Measurements from ENCODE around the gene MARK4. TPM values are rescaled to one million over a fixed set of nuclear protein-coding genes. Genes with fewer than 3 reads are reported as not detected.
A peak's percentile ranks its signal among the peaks of the same experiment; 100 is the strongest.
"Not testable (repeated sequence)": the region's sequence is repeated elsewhere in the genome, so short reads cannot be mapped to it uniquely, and the experiment has no call there.

MARK4 gene
- total RNA-seq, 1 experiment from 2014 or later = 7.7 TPM

DNA sequence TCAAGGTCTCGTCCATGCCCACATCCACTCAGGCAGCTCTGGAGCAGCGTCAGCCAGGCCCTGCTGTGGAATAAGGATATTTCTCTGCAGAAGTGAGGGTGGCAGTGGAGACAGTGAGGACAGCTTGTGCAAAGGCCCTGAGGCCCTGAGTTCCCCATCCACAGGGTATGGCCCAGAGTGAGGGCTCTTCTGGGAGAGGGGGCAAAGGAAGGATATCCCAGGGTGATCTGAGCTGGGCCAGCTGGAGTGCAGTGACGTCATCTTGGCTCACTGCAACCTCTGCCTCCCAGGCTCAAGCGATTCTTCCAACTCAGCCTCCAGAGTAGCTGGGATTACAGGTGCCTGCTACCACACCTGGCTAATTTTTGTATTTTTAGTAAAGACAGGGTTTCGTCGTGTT, 11.5 kb downstream of the MARK4 start:
- DNase-seq (ENCODE audit: low read depth, low spot score) = no peak
- in situ Hi-C loops (cut with HindIII; ENCODE audit: low pct_unique_long_range_greater_than_20kb, low sequenced_read_pairs) = no loop called here

DNA sequence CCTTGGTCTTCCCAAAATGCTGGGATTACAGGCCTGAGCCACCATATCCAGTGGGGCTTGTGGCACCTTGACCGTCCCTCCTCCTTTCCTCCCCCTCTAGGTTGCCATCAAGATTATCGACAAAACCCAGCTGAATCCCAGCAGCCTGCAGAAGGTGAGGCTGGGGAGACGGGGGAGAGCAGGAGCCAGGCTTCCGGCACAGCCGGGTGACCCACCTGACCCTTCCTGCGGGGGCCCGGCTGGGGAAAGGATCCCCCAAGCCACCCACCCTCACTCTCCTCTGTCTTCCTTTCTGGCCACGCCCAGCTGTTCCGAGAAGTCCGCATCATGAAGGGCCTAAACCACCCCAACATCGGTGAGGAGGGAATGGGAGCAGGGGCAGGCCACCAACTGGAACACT, 11.9 kb downstream of the MARK4 start:
- DNase-seq (ENCODE audit: low read depth, low spot score) = no peak
- in situ Hi-C loops (cut with HindIII; ENCODE audit: low pct_unique_long_range_greater_than_20kb, low sequenced_read_pairs) = no loop called here

DNA sequence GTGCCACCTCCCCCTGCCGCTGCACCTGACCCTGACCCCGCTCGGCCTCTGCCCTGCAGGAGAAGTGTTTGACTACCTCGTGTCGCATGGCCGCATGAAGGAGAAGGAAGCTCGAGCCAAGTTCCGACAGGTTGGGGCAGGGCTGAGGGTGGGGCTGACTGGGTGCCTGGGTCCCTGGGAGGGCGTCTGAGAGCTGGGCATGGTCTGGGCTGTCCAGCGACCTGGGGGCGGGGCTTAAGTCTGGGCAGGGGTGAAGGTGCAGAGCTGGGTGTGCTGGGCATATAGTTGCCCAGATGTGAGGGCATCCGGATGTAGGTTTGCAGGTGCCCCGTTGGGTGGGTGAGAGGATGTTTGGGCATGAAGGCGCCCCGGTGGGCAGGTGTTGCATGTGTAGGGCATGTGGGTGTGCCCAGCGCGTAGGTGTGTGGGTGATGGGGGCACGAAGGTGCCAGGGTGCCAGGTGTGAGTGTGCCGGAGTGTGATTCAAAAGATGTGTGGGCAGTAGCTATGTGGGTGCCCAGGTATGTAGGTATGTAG, 13.8 kb downstream of the MARK4 start:
- DNase-seq (ENCODE audit: low read depth, low spot score) = no peak
- in situ Hi-C loops (cut with HindIII; ENCODE audit: low pct_unique_long_range_greater_than_20kb, low sequenced_read_pairs) = no loop called here

DNA sequence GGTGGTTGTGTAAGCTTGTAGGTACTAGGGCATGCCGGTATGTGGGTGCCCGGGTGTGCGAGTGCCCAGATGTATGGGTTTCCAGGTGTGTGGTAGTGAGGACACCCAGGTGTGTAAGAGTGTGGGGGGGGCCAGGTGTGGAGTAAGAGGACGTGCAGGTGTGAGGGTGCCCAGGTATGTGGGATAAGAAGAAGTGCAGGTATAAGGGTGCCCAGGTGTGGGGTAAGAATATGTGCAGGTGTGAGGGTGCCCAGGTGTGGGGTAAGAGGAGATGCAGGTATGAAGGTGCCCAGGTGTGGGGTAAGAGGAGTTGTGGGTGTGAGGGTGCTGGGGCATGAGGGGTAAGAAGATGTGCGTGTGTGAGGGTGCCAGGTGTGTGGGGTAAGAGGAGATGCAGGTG, 14.3 kb downstream of the MARK4 start:
- in situ Hi-C loops (cut with HindIII; ENCODE audit: low pct_unique_long_range_greater_than_20kb, low sequenced_read_pairs) = no loop called here
- DNase-seq (ENCODE audit: low read depth, low spot score) = no peak

DNA sequence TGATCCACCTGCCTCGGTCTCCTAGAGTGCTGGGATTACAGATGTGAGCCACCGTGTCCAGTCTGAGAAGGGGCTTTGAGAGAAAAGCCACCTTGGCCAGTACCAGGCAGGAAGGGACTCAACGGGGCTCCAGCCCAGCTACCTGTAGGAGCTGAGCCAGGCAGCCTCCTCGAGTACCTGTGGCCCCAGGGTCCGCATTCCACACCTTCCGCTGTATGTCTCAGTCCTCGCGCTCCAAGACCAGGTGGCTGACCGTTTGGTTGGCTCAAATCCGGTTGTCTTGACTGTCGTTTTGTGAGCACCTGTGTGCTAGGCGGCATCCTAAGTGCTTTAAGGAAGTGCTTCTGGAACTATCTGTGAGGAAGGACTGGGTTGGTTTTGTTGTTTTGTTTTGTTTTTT, 16.2 kb downstream of the MARK4 start:
- DNase-seq (ENCODE audit: low read depth, low spot score) = no peak
- in situ Hi-C loops (cut with HindIII; ENCODE audit: low pct_unique_long_range_greater_than_20kb, low sequenced_read_pairs) = no loop called here

DNA sequence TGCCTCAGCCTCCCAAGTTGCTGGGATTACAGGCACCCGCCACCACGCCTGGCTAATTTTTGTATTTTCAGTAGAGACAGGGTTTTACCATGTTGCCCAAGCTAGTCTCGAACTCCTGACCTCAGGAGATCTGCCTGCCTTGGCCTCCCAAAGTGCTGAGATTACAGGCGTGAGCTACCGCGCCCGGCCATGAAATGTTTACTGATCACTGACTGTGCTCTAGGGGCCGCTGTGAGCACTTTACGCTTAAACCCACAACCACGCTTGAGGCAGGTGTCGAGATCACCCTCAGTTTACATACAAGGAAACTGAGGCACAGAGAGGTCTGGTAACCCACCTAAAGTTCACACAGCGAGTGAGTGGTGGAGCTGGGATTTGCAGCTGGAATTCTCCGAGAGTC, 18.9 kb downstream of the MARK4 start:
- in situ Hi-C loops (cut with HindIII; ENCODE audit: low pct_unique_long_range_greater_than_20kb, low sequenced_read_pairs); DNase-seq (ENCODE audit: low read depth, low spot score): not testable (repeated sequence)

DNA sequence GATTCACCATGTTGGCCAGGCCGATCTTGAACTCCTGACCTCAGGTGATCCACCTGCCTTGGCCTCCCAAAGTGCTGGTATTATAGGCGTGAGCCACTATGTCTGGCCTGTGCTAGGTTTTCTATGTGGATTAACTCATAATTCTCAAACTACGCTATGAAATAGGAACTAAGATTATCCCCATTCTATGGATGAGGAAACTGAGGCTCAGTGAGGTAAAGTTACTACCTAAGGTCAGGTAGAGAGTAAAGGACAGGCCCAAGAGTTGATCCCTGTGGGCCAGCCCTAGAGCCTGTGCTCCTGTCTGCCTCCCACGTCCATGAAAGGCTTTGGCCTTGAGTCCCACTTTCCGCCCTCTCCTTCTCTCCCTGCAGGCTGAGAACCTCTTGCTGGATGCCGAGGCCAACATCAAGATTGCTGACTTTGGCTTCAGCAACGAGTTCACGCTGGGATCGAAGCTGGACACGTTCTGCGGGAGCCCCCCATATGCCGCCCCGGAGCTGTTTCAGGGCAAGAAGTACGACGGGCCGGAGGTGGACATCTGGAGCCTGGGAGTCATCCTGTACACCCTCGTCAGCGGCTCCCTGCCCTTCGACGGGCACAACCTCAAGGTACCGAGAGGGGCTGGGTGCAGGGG, 20.1 kb downstream of the MARK4 start:
- no peak for DNase-seq (ENCODE audit: low read depth, low spot score)
- in situ Hi-C loops (cut with HindIII; ENCODE audit: low pct_unique_long_range_greater_than_20kb, low sequenced_read_pairs) = no loop called here

DNA sequence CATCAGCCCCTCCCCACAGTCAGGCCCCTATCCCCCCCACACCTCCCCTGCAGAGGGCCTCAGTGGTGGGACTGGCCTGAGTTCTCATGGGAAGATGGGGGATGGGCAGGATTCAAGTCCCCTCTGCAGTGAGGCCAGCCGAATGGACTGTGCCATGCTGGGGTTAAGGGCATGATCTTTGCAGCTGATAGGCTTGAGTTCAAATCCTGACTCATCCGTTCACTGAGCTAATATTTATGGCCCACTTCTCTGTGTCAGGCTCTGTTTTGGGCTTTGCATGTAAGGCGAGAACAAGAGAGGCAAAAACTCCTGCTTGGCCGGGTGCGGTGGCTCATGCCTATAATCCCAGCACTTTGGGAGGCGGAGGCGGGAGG, 20.7 kb downstream of the MARK4 start:
- in situ Hi-C loops (cut with HindIII; ENCODE audit: low pct_unique_long_range_greater_than_20kb, low sequenced_read_pairs) = no loop called here
- DNase-seq (ENCODE audit: low read depth, low spot score) = no peak

DNA sequence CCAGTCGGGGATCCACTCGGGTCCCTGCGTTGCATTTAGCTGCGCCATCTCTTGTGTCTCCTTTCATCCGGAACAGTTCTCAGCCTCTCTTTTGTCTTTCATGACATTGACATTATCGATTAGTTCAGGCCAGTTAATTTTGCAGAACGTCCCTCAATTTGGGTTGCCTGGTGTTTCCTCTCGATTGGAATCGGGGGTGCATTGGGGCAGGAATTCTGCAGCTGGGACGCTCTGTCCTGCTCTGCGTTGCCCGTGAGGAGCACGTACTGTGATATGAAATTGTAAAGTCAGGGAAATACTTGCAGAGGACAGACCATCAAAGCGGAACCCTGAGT, 22.4 kb downstream of the MARK4 start:
- in situ Hi-C loops (cut with HindIII; ENCODE audit: low pct_unique_long_range_greater_than_20kb, low sequenced_read_pairs) = no loop called here
- DNase-seq (ENCODE audit: low read depth, low spot score) = no peak

DNA sequence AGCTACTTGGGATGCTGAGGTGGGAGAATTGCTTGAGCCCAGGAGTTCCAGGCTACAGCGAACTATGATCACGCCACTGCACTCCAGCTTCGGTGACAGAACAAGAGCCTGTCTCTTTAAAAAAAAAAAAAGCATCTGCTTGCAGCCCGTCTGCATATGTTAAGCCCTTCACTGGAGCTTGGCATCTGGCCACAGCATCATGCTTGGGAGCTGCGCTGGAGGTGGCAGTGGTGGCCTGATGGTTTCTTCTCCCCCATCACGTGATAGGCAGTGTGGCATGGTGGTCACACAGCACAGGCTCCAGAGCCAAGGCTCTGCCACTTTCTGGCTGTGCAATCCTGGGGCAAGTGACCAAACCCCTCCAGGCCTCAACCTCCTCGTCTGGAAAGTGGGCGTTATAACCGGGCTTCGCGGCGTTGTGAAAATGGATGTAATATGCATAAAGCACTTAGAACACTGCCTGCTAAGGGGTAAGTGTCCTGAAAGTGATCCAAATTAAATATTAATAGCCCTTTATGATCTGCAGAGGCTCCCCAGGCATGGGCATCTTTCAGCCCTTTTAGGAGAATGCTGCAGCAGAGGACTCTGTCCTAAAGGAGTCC, 24.4 kb downstream of the MARK4 start:
- in situ Hi-C loops (cut with HindIII; ENCODE audit: low pct_unique_long_range_greater_than_20kb, low sequenced_read_pairs) = no loop called here
- DNase-seq (ENCODE audit: low read depth, low spot score) = peak; percentile 27

DNA sequence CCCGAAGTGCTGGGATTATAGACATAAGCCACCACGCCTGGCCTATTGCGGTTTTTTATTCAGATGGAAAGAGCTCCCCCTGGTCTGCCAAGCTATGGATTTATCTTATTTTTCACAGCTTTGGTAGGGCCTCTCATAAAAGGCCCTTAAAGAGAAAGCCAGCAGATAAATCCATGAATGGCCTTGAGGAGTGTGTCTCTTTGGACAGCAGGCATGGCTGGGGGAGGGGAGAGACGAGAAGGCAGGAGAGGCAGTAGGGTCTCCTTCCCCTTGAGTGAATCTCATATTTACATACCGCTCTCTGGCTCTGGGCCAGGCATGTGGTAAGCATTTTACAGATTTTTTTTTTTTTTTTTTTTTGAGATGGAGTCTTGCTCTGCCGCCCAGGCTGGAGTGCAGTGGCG, 25.2 kb downstream of the MARK4 start:
- in situ Hi-C loops (cut with HindIII; ENCODE audit: low pct_unique_long_range_greater_than_20kb, low sequenced_read_pairs) = no loop called here
- DNase-seq (ENCODE audit: low read depth, low spot score) = no peak

DNA sequence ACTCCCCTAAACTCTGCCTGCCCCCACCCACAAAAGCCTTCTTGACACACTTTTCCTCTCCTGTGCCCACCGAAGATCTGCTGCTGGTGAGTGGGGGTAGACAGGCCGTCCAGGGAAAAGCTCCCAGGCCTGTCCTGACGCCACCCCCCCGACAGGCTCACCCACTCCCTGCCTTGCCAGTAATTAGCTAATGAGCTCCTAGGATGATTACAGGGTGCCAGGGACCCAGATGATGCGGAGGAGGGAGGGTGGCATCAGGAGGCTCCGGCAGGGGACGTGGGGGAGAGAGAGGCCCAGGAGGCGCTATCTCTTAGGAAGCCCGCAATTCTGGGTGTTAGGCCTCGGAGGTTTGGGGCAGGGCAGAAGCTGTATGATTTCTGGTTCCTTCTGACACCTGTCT, 27.0 kb downstream of the MARK4 start:
- in situ Hi-C loops (cut with HindIII; ENCODE audit: low pct_unique_long_range_greater_than_20kb, low sequenced_read_pairs) = no loop called here
- no peak for DNase-seq (ENCODE audit: low read depth, low spot score)

DNA sequence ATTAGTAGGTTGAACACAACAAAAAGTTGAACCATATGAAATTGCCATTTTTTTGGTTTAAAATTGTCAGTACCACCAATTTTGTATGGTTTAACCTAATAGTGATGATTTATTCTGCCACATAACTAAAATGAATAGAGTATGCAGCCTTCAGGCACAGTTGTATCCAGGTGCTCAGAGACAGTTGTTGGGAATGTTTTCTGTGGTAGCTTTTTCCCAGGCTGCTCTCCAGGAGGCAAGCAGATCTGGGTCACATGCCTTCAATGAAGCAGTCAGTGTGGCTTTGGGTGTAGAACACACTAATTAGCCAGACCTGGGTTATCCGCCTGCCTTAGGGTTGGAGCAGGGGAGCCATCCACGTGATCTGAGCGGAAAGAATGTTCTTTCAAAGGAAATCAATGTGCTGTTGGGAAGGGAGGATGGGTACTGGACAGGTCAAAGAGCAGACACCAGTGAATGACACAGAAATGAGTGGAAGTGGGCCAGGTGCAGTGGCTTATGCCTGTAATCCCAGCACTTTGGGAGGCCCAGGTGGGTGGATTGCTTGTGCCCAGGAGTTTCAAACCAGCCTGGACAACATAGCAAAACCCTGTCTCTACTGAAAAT, 28.6 kb downstream of the MARK4 start:
- in situ Hi-C loops (cut with HindIII; ENCODE audit: low pct_unique_long_range_greater_than_20kb, low sequenced_read_pairs) = no loop called here
- DNase-seq (ENCODE audit: low read depth, low spot score) = peak; percentile 17

DNA sequence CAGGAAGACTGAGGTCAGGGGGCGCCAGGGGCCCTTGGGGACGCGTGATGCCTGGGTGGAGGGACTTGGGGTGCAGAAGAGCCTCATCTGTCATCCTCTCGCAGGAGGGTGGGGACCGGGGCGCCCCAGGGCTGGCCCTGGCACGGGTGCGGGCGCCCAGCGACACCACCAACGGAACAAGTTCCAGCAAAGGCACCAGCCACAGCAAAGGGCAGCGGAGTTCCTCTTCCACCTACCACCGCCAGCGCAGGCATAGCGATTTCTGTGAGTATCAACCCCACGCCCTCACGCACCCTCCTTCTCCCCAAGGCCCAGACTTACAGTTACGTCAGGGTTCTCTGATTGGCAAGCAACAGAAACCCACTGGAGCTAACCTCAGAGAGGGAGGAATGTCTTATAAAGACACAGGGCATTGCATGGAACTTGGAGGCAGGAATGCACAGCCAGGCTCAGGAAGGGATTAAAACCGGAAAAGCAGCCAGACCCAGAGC, 29.4 kb downstream of the MARK4 start:
- no peak for DNase-seq (ENCODE audit: low read depth, low spot score)
- in situ Hi-C loops (cut with HindIII; ENCODE audit: low pct_unique_long_range_greater_than_20kb, low sequenced_read_pairs) = no loop called here

DNA sequence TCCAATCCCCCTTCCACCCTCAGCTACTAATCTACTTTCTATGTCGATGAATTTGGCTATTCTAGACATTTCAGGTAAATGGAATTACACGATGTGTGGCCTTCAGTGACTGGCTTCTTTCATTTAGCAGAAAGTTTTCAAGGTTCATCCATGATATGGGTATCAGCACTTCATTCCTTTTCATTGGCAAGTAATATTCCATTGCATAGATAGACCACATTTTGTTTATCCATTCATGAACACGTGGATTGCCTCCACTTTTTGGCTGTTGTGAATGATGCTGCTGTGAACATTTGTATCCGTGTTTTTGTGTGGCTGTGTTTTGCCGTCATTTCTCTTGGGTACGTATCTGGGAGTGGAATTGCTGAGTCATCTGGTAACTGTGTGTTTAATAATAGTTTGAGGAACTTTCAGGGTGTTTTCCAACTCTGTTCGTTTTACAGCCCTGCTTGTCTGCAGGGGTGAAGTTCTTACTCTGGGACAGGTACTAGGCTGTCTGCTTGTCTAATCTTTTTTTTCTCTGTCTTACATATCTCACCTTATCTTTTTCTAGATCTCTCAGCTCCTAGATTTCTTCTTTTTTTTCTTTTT, 32.5 kb downstream of the MARK4 start:
- no peak for DNase-seq (ENCODE audit: low read depth, low spot score)
- in situ Hi-C loops (cut with HindIII; ENCODE audit: low pct_unique_long_range_greater_than_20kb, low sequenced_read_pairs) = no loop called here

DNA sequence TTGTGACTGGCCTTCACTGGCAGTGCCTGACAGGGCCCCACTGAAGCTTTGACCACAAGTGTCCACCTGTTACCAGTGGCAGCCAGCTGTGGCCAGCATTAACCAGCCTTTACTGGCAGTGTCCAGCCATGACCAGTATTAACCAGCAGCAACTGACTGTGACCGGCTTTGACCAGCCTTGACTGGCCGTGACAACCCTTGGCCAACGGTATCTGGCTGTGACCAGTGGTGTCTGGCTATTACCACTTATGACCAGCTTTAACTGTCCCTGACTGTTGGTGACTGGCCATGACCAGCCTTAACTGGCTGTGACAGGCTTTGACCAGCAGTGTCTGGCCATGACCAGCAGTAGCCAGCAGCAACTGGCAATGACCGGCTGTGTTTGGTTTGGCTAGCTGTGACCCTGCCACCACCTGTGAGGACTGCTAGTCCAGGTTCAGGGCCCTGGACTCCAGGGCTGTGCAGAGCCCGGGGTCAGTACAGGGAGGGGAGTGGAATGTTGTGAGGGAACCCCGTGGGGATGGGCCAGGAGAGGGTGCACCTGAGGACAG, 39.4 kb downstream of the MARK4 start:
- in situ Hi-C loops (cut with HindIII; ENCODE audit: low pct_unique_long_range_greater_than_20kb, low sequenced_read_pairs) = no loop called here
- DNase-seq (ENCODE audit: low read depth, low spot score) = no peak

DNA sequence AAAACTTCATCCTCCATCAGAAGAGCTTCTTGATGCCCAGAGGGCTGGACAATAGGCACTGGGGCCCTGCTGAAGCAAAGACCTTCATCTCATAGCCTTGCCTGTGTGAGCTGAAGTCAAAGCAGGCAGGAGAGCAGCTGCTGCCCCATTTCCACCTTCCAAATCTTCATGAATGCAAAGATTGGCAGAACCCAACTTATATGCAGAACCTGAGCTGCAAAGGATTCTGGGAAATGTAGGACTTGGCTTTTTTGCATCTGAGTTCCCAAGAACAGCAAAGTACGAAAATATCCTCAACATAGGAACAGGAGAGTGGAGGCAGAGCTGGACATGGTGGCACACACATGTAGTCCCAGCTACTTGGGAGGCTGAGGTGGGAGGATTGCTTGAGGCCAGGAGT, 40.8 kb downstream of the MARK4 start:
- no peak for DNase-seq (ENCODE audit: low read depth, low spot score)
- in situ Hi-C loops (cut with HindIII; ENCODE audit: low pct_unique_long_range_greater_than_20kb, low sequenced_read_pairs) = no loop called here

DNA sequence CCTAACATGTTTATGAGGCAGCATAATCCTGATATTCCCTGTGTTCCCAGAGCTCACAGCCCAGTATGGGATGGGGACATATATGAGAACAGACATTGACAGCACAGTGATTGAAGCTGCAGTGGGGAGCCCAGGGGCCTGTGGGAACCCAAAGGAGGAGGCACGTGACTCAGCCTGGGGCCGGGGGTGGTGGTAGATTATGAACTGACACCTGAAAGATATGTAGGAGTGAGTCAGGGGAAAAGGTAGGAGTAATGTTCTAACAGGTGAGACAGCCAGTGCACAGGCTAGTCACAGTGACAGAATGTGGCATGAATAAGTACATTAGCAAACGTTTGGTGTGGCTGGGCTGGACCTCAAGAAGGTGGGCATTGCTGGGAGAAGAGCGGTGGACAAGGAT, 42.6 kb downstream of the MARK4 start:
- DNase-seq (ENCODE audit: low read depth, low spot score) = no peak
- in situ Hi-C loops (cut with HindIII; ENCODE audit: low pct_unique_long_range_greater_than_20kb, low sequenced_read_pairs) = no loop called here
